GM23248 (cell line): Measurements from ENCODE around the gene CD9. TPM values are rescaled to one million over a fixed set of nuclear protein-coding genes. Genes with fewer than 3 reads are reported as not detected.

Experiments
- DNase-seq: peaks from one replicate; pipeline ENCODE4 v3.0.0-alpha.2; 2015
- H2AFZ ChIP-seq: fragments of 200-600 bp; sonication (generic); 2 replicates; pipeline ENCODE4 v1.6.1; 2016; ENCODE audit warnings: antibody characterized with exemption
- H3F3A ChIP-seq: fragments of 200-600 bp; sonication (generic); 2 replicates; pipeline ENCODE4 v1.6.1; 2016; ENCODE audit warnings: mild to moderate bottlenecking, antibody characterized with exemption, mixed run types; ENCODE audit not compliant: insufficient read depth
- H3K27ac ChIP-seq: fragments of 200-600 bp; sonication (generic); 2 replicates; pipeline ENCODE4 v1.5.1; 2016; ENCODE audit warnings: mild to moderate bottlenecking
- H3K27me3 ChIP-seq: fragments of 200-600 bp; sonication (generic); replicated peaks from 2 replicates; pipeline ENCODE4 v1.6.1; 2016; ENCODE audit warnings: mild to moderate bottlenecking; ENCODE audit not compliant: insufficient read depth
- H3K36me3 ChIP-seq: fragments of 200-600 bp; sonication (generic); 2 replicates; pipeline ENCODE4 v1.6.1; 2016; ENCODE audit warnings: low read depth, mild to moderate bottlenecking
- H3K4me1 ChIP-seq: fragments of 200-600 bp; sonication (generic); 2 replicates; pipeline ENCODE4 v1.6.1; 2016; ENCODE audit warnings: mild to moderate bottlenecking; ENCODE audit not compliant: insufficient read depth
- H3K4me2 ChIP-seq: fragments of 200-600 bp; sonication (generic); one replicate; pipeline ENCODE4 v1.6.1; 2016; ENCODE audit warnings: mild to moderate bottlenecking; ENCODE audit not compliant: unreplicated experiment
- H3K4me3 ChIP-seq: fragments of 200-600 bp; sonication (generic); 2 replicates; pipeline ENCODE4 v1.5.1; 2016; ENCODE audit warnings: mild to moderate bottlenecking
- H3K79me2 ChIP-seq: fragments of 200-600 bp; sonication (generic); 2 replicates; pipeline ENCODE4 v1.6.1; 2016; ENCODE audit warnings: mild to moderate bottlenecking; ENCODE audit not compliant: insufficient read depth
- H3K9ac ChIP-seq: fragments of 200-600 bp; sonication (generic); 2 replicates; pipeline ENCODE4 v1.6.1; 2016; ENCODE audit warnings: mild to moderate bottlenecking
- H3K9me2 ChIP-seq: fragments of 200-600 bp; sonication (generic); 2 replicates; pipeline ENCODE4 v1.6.1; 2016; ENCODE audit warnings: mixed run types, mild to moderate bottlenecking, moderate library complexity; ENCODE audit not compliant: insufficient read depth
- H3K9me3 ChIP-seq: fragments of 200-600 bp; sonication (generic); one replicate; pipeline ENCODE4 v1.6.1; 2017; ENCODE audit warnings: low read depth
- H4K20me1 ChIP-seq: fragments of 200-600 bp; sonication (generic); 2 replicates; pipeline ENCODE4 v1.6.0; 2016; ENCODE audit not compliant: insufficient read depth
- EZH2 ChIP-seq: fragments of 200-600 bp; sonication (generic); IDR thresholded peaks from 2 replicates; pipeline ENCODE4 v1.6.1; 2018; ENCODE audit warnings: antibody characterized with exemption, mild to moderate bottlenecking; ENCODE audit not compliant: insufficient read depth, poor library complexity, severe bottlenecking
- EZH2phosphoT487 ChIP-seq: fragments of 200-600 bp; sonication (generic); IDR thresholded peaks from 2 replicates; pipeline ENCODE4 v1.6.1; 2018; ENCODE audit warnings: antibody characterized with exemption, moderate library complexity, mild to moderate bottlenecking, low read depth; ENCODE audit not compliant: insufficient read depth
- WGBS, 2 experiments: methylation state at CpG; one replicate each; pipeline ENCODE4 v1.1.6; 2015 to 2017; ENCODE audit warnings: low lambda C conversion rate in 2 of 2, low coverage in 1 of 2; ENCODE audit errors: missing lambda C conversion rate in 2 of 2; 5-methylcytosine and 5-hydroxymethylcytosine counted together
- in situ Hi-C: fragments of 300-500 bp; cut with MboI; formaldehyde crosslinking; loops from 2 replicates; pipeline ENCODE4 v1.15.0; 2020
- polyA plus RNA-seq: library from polyadenylated mRNA; unstranded; fragments of >200 nt; fragmentation: Nextera tagmentation; extraction: Ambion mirVana; gene quantifications from 2 replicates; pipeline ENCODE4 v1.2.1, GENCODE V29; 2016
- total RNA-seq: library from RNA; depleted of rRNA; stranded (reverse); fragments of >200 nt; shearing (Covaris generic); gene quantifications from 2 replicates; pipeline ENCODE4 v1.2.3, GENCODE V29; 2014

Gene CD9
- total and polyA plus RNA-seq, 2 experiments from 2014 or later, result 28.6 to 46.9 TPM

- H3K27me3 ChIP-seq, result no peaks in the 10 kb centered on the region
- no peak overlapping the region for H3K4me3 ChIP-seq
- TF ChIP-seq EZH2 (no peak), EZH2phosphoT487 (no peak)
- in situ Hi-C loops, result no loop called here
- H3K4me1 ChIP-seq, result peaks cover 46% of the 10 kb centered on the region
- no peak overlapping the region for H3K4me2 ChIP-seq
- H4K20me1 ChIP-seq, result no peaks in the 10 kb centered on the region
- peaks cover 23% of the 10 kb centered on the region for H3F3A ChIP-seq
- H3K9ac ChIP-seq, result no peak overlapping the region
- no peaks in the 10 kb centered on the region for H3K9me3 ChIP-seq
- H2AFZ ChIP-seq, result no peak overlapping the region
- WGBS, 2 experiments, result 75 to 77% methylated on average over 6 of the region's 6 CpGs
- DNase-seq, result no peak
- H3K79me2 ChIP-seq, result no peaks in the 10 kb centered on the region
- H3K27ac ChIP-seq, result no peak overlapping the region
- no peaks in the 10 kb centered on the region for H3K9me2 ChIP-seq
- H3K36me3 ChIP-seq, result no peaks in the 10 kb centered on the region
These were observed 18.2 kb downstream of the CD9 start for GRCh38 chr12:6218347-6218925.

GRCh38 chr12:6219980-6220379, 19.8 kb downstream of the CD9 start:
- Histone ChIP-seq H3K36me3 (no peaks in the 10 kb centered on the region), H3K79me2 (no peaks in the 10 kb centered on the region), H3K4me1 (peaks cover 40% of the 10 kb centered on the region), H2AFZ (no peak overlapping the region), H3K9me3 (no peaks in the 10 kb centered on the region), H3K4me3 (no peak overlapping the region), H3K27ac (no peak overlapping the region), H4K20me1 (no peaks in the 10 kb centered on the region), H3K27me3 (no peaks in the 10 kb centered on the region), H3K9me2 (no peaks in the 10 kb centered on the region), H3F3A (peaks cover 25% of the 10 kb centered on the region), H3K9ac (no peak overlapping the region), H3K4me2 (no peak overlapping the region)
- 44 to 51% methylated on average over 6 of the region's 6 CpGs for WGBS, 2 experiments
- DNase-seq, result no peak
- in situ Hi-C loops, result no loop called here
- no peak for TF ChIP-seq EZH2
- no peak for TF ChIP-seq EZH2phosphoT487

GRCh38 chr12:6221146-6221545, 20.9 kb downstream of the CD9 start:
- no peaks in the 10 kb centered on the region for H4K20me1 ChIP-seq
- no peaks in the 10 kb centered on the region for H3K79me2 ChIP-seq
- H3K9me3 ChIP-seq, result no peaks in the 10 kb centered on the region
- TF ChIP-seq EZH2 (no peak), EZH2phosphoT487 (no peak)
- H3K27ac ChIP-seq, result no peak overlapping the region
- peaks cover 33% of the 10 kb centered on the region for H3K4me1 ChIP-seq
- no peak overlapping the region for H3K4me2 ChIP-seq
- WGBS, 2 experiments, result 78 to 82% methylated on average over 9 of the region's 9 CpGs
- no peak for DNase-seq
- H2AFZ ChIP-seq, result no peak overlapping the region
- no peaks in the 10 kb centered on the region for H3K9me2 ChIP-seq
- in situ Hi-C loops, result no loop called here
- H3F3A ChIP-seq, result peaks cover 29% of the 10 kb centered on the region
- no peak overlapping the region for H3K9ac ChIP-seq
- no peak overlapping the region for H3K4me3 ChIP-seq
- H3K36me3 ChIP-seq, result no peaks in the 10 kb centered on the region
- H3K27me3 ChIP-seq, result no peaks in the 10 kb centered on the region

- no peak overlapping the region for H3K27ac ChIP-seq
- H3K79me2 ChIP-seq, result no peaks in the 10 kb centered on the region
- 68 to 69% methylated on average over 12 of the region's 12 CpGs for WGBS, 2 experiments
These were observed 22.0 kb downstream of the CD9 start for GRCh38 chr12:6222078-6222654.

GRCh38 chr12:6223545-6223944, 23.3 kb downstream of the CD9 start:
- Histone ChIP-seq H3K4me3 (no peak overlapping the region), H3K9me3 (no peaks in the 10 kb centered on the region), H2AFZ (no peak overlapping the region), H3K27ac (no peak overlapping the region), H3K4me2 (no peak overlapping the region), H3K79me2 (no peaks in the 10 kb centered on the region), H4K20me1 (no peaks in the 10 kb centered on the region), H3K9ac (no peak overlapping the region), H3F3A (peaks cover 17% of the 10 kb centered on the region; the same call in 1 of the 2 replicates), H3K9me2 (no peaks in the 10 kb centered on the region), H3K27me3 (no peaks in the 10 kb centered on the region), H3K36me3 (no peaks in the 10 kb centered on the region), H3K4me1 (peaks cover 30% of the 10 kb centered on the region)
- no peak for TF ChIP-seq EZH2
- no peak for TF ChIP-seq EZH2phosphoT487
- no peak for DNase-seq
- in situ Hi-C loops, result no loop called here
- WGBS, 2 experiments, result 90 to 95% methylated on average over 10 of the region's 10 CpGs

More at GRCh38 chr12:6222078-6222654, 22.0 kb downstream of the CD9 start:
- H3K9ac ChIP-seq, result no peak overlapping the region
- no peak overlapping the region for H3K4me2 ChIP-seq
- no peaks in the 10 kb centered on the region for H3K9me2 ChIP-seq
- TF ChIP-seq EZH2, result no peak
- no peak for TF ChIP-seq EZH2phosphoT487
- in situ Hi-C loops, result no loop called here
- no peaks in the 10 kb centered on the region for H3K27me3 ChIP-seq
- no peak overlapping the region for H2AFZ ChIP-seq
- H3K4me1 ChIP-seq, result peaks cover 32% of the 10 kb centered on the region
- H3K4me3 ChIP-seq, result no peak overlapping the region
- no peak for DNase-seq
- no peaks in the 10 kb centered on the region for H3K9me3 ChIP-seq
- no peaks in the 10 kb centered on the region for H3K36me3 ChIP-seq
- no peaks in the 10 kb centered on the region for H4K20me1 ChIP-seq
- peaks cover 24% of the 10 kb centered on the region for H3F3A ChIP-seq
